ENCODE data around the gene LDB3.

The LDB3 gene

GRCh38 chr10:86655596-86655995 is 12.7 kb upstream of the LDB3 start:
- TF ChIP-seq CTCF (IDR thresholded peaks at IDR 0.05; ENCODE audit: insufficient read depth, low read depth, low read length, missing control alignments), result no peak
- DNase-seq (ENCODE audit: low read depth), result no peak
- no peak overlapping the region for H3K4me3 ChIP-seq (ENCODE audit: low read depth, low read length)

GRCh38 chr10:86657011-86657395 is 11.3 kb upstream of the LDB3 start:
- no peak overlapping the region for H3K4me3 ChIP-seq (ENCODE audit: low read depth, low read length)
- DNase-seq (ENCODE audit: low read depth), result no peak
- TF ChIP-seq CTCF (IDR thresholded peaks at IDR 0.05; ENCODE audit: insufficient read depth, low read depth, low read length, missing control alignments), result no peak

- no peak overlapping the region for H3K4me3 ChIP-seq (ENCODE audit: low read depth, low read length)
- DNase-seq (ENCODE audit: low read depth), result no peak
- TF ChIP-seq CTCF (IDR thresholded peaks at IDR 0.05; ENCODE audit: insufficient read depth, low read depth, low read length, missing control alignments), result no peak
Observed at GRCh38 chr10:86657396-86658011, 10.8 kb upstream of the LDB3 start.

GRCh38 chr10:86658261-86658741 is 10.0 kb upstream of the LDB3 start:
- TF ChIP-seq CTCF (IDR thresholded peaks at IDR 0.05; ENCODE audit: insufficient read depth, low read depth, low read length, missing control alignments), result no peak
- no peak overlapping the region for H3K4me3 ChIP-seq (ENCODE audit: low read depth, low read length)
- DNase-seq (ENCODE audit: low read depth), result no peak

- TF ChIP-seq CTCF (IDR thresholded peaks at IDR 0.05; ENCODE audit: insufficient read depth, low read depth, low read length, missing control alignments), result no peak
- no peak for DNase-seq (ENCODE audit: low read depth)
- no peak overlapping the region for H3K4me3 ChIP-seq (ENCODE audit: low read depth, low read length)
Observed at GRCh38 chr10:86658751-86659150, 9.6 kb upstream of the LDB3 start.

GRCh38 chr10:86659161-86659691 is 9.1 kb upstream of the LDB3 start:
- no peak for DNase-seq (ENCODE audit: low read depth)
- no peak for TF ChIP-seq CTCF (IDR thresholded peaks at IDR 0.05; ENCODE audit: insufficient read depth, low read depth, low read length, missing control alignments)
- H3K4me3 ChIP-seq (ENCODE audit: low read depth, low read length), result no peak overlapping the region

Data from GM12865 (cell line).